GM23338 (cell line): ENCODE results near the gene KAZN. TPM values are rescaled to one million over a fixed set of nuclear protein-coding genes. Genes with fewer than 3 reads are reported as not detected.

Source experiments
- ATAC-seq: fragments of 200-7000 bp; cut with Tn5 transposase; 3 replicates; pipeline ENCODE4 v1.9.1; 2020
- DNase-seq: peaks from one replicate; pipeline ENCODE4 v3.0.0-alpha.2; 2015; ENCODE audit warnings: low spot score
- H2AFZ ChIP-seq: fragments of 200-600 bp; sonication (generic); 2 replicates; pipeline ENCODE4 v1.8.0; 2016; ENCODE audit warnings: antibody characterized with exemption, mild to moderate bottlenecking, moderate library complexity
- H3F3A ChIP-seq: fragments of 200-600 bp; sonication (generic); replicated peaks from 2 replicates; pipeline ENCODE4 v1.8.0; 2017; ENCODE audit warnings: antibody characterized with exemption, mixed run types, low read depth
- H3K27ac ChIP-seq: fragments of 200-600 bp; sonication (generic); 2 replicates; pipeline ENCODE4 v1.6.1; 2016; ENCODE audit warnings: low read depth
- H3K27me3 ChIP-seq: fragments of 200-600 bp; sonication (generic); 2 replicates; pipeline ENCODE4 v1.8.0; 2016; ENCODE audit warnings: mild to moderate bottlenecking, mixed run types, moderate library complexity; ENCODE audit not compliant: insufficient read depth
- H3K36me3 ChIP-seq: fragments of 200-600 bp; sonication (generic); 2 replicates; pipeline ENCODE4 v1.8.0; 2016; ENCODE audit warnings: mild to moderate bottlenecking; ENCODE audit not compliant: insufficient read depth
- H3K4me1 ChIP-seq: fragments of 200-600 bp; sonication (generic); 2 replicates; pipeline ENCODE4 v1.8.0; 2016; ENCODE audit warnings: mild to moderate bottlenecking, moderate library complexity; ENCODE audit not compliant: insufficient read depth
- H3K4me2 ChIP-seq: fragments of 200-600 bp; sonication (generic); 2 replicates; pipeline ENCODE4 v1.7.1; 2017; ENCODE audit warnings: mixed run types
- H3K4me3 ChIP-seq: fragments of 200-600 bp; sonication (generic); 2 replicates; pipeline ENCODE4 v1.6.1; 2016; ENCODE audit warnings: mixed run types
- H3K79me2 ChIP-seq: fragments of 200-600 bp; sonication (generic); replicated peaks from 2 replicates; pipeline ENCODE4 v1.8.0; 2017; ENCODE audit warnings: mild to moderate bottlenecking; ENCODE audit not compliant: insufficient read depth
- H3K9me2 ChIP-seq: fragments of 200-600 bp; sonication (generic); 2 replicates; pipeline ENCODE4 v1.8.0; 2017; ENCODE audit not compliant: insufficient read depth
- H4K20me1 ChIP-seq: fragments of 200-600 bp; sonication (generic); replicated peaks from 2 replicates; pipeline ENCODE4 v1.8.0; 2017; ENCODE audit warnings: mild to moderate bottlenecking; ENCODE audit not compliant: insufficient read depth
- H3K27ac Mint-ChIP-seq: 2 replicates; pipeline ENCODE4 v1.8.0; 2020; ENCODE audit warnings: inconsistent platforms, mild to moderate bottlenecking, moderate library complexity, mixed read lengths
- H3K27me3 Mint-ChIP-seq: 3 replicates; pipeline ENCODE4 v1.8.0; 2022; ENCODE audit warnings: low read depth, mild to moderate bottlenecking, moderate library complexity, mixed read lengths, inconsistent platforms; ENCODE audit not compliant: insufficient read depth, poor library complexity
- H3K36me3 Mint-ChIP-seq: 3 replicates; pipeline ENCODE4 v1.8.0; 2021; ENCODE audit warnings: low read depth, mild to moderate bottlenecking, inconsistent platforms, moderate library complexity, mixed read lengths
- H3K4me1 Mint-ChIP-seq: 3 replicates; pipeline ENCODE4 v1.8.0; 2020; ENCODE audit warnings: mild to moderate bottlenecking, inconsistent platforms, mixed read lengths
- H3K4me3 Mint-ChIP-seq: 3 replicates; pipeline ENCODE4 v1.8.0; 2021; ENCODE audit warnings: moderate library complexity, mild to moderate bottlenecking, inconsistent platforms, mixed read lengths
- H3K9me3 Mint-ChIP-seq: 3 replicates; pipeline ENCODE4 v1.8.0; 2020; ENCODE audit warnings: moderate library complexity, mild to moderate bottlenecking, inconsistent platforms, mixed read lengths
- EZH2 ChIP-seq: fragments of 200-600 bp; sonication (generic); IDR thresholded peaks from one replicate; pipeline ENCODE4 v1.8.0; 2017; ENCODE audit warnings: antibody characterized with exemption, mild to moderate bottlenecking, low read depth; ENCODE audit not compliant: unreplicated experiment
- EZH2phosphoT487 ChIP-seq: fragments of 200-600 bp; sonication (generic); IDR thresholded peaks from one replicate; pipeline ENCODE4 v1.8.1; 2018; ENCODE audit warnings: antibody characterized with exemption; ENCODE audit not compliant: unreplicated experiment
- STAT1 ChIP-seq: IDR thresholded peaks from one replicate; pipeline ENCODE4 v1.6.1; 2016; ENCODE audit warnings: antibody characterized with exemption; ENCODE audit not compliant: unreplicated experiment
- ZNF331 ChIP-seq: fragments of 250-450 bp; sonication (Bioruptor Pico); IDR thresholded peaks from 2 replicates; pipeline ENCODE4 v1.5.0; 2020; ENCODE audit warnings: low read depth, mild to moderate bottlenecking, moderate library complexity
- polyA plus RNA-seq: library from polyadenylated mRNA; unstranded; fragments of >200 nt; fragmentation: Nextera tagmentation; extraction: Ambion mirVana; gene quantifications from 2 replicates; pipeline ENCODE4 v1.2.1, GENCODE V29; 2016
- total RNA-seq: library from RNA; depleted of rRNA; stranded (reverse); fragments of >200 nt; shearing (Covaris generic); gene quantifications from 2 replicates; pipeline ENCODE4 v1.2.3, GENCODE V29; 2014
- TF ChIP-seq, protein P1 (sequence below): IDR thresholded peaks from one replicate; pipeline ENCODE4 v1.6.1; 2018; ENCODE audit warnings: antibody characterized with exemption; ENCODE audit not compliant: unreplicated experiment
- TF ChIP-seq, protein P2 (sequence below): fragments of 250-450 bp; sonication (Bioruptor Pico); IDR thresholded peaks from 2 replicates; pipeline ENCODE4 v1.5.0; 2020; ENCODE audit warnings: mild to moderate bottlenecking, moderate library complexity

KAZN gene
- total and polyA plus RNA-seq, 2 experiments from 2014 or later: 9.9 to 15.0 TPM

DNA sequence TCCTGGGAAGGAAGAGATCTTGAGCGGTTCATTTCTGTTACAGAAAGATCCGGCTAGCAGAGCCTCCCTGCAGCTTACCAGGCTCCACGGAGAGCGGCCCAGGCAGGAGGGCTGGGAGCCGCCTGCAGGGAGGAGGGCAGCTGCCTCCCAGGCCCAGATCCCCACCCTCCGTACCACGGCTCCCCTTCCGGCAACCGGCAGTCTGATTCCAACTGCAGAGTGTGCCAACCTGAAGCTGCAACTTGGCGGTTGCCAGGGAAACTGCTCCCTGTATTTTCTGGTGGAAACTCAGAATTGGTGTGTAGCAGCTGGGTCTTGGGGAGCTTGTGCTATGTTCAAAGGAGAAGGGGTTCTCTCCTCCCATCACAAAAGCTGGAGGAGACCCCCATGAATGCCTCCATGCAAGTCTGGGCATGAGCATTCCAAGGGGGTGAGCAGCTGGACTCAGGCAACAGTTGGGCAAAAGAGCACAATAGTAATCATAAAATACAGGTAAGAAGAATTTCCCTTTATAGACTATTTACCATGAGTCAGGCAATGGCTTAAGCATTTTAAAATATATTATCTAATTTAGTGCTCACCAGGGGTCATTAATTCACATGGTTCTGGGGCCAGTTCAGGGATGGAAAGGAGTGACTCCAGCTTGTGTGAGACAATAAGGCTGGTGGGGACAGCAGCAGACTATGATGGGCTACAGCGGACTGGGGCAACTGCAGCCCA, 46.1 kb upstream of the KAZN start:
- H3K27ac Mint-ChIP-seq: no peak overlapping the region
- Histone ChIP-seq H4K20me1 (no peaks in the 10 kb centered on the region), H3K27me3 (no peaks in the 10 kb centered on the region), H3K4me3 (no peak overlapping the region), H3K4me2 (no peak overlapping the region), H2AFZ (peak overlapping the region; percentile 72), H3K36me3 (no peaks in the 10 kb centered on the region), H3K4me1 (peaks cover 13% of the 10 kb centered on the region), H3K9me2 (no peaks in the 10 kb centered on the region), H3K27ac (no peak overlapping the region), H3K79me2 (no peaks in the 10 kb centered on the region), H3F3A (no peaks in the 10 kb centered on the region)
- peaks cover 29% of the 10 kb centered on the region for H3K4me1 Mint-ChIP-seq
- H3K27me3 Mint-ChIP-seq: peaks cover 2% of the 10 kb centered on the region
- no peaks in the 10 kb centered on the region for H3K9me3 Mint-ChIP-seq
- no peaks in the 10 kb centered on the region for H3K36me3 Mint-ChIP-seq
- TF ChIP-seq, protein P1, sequence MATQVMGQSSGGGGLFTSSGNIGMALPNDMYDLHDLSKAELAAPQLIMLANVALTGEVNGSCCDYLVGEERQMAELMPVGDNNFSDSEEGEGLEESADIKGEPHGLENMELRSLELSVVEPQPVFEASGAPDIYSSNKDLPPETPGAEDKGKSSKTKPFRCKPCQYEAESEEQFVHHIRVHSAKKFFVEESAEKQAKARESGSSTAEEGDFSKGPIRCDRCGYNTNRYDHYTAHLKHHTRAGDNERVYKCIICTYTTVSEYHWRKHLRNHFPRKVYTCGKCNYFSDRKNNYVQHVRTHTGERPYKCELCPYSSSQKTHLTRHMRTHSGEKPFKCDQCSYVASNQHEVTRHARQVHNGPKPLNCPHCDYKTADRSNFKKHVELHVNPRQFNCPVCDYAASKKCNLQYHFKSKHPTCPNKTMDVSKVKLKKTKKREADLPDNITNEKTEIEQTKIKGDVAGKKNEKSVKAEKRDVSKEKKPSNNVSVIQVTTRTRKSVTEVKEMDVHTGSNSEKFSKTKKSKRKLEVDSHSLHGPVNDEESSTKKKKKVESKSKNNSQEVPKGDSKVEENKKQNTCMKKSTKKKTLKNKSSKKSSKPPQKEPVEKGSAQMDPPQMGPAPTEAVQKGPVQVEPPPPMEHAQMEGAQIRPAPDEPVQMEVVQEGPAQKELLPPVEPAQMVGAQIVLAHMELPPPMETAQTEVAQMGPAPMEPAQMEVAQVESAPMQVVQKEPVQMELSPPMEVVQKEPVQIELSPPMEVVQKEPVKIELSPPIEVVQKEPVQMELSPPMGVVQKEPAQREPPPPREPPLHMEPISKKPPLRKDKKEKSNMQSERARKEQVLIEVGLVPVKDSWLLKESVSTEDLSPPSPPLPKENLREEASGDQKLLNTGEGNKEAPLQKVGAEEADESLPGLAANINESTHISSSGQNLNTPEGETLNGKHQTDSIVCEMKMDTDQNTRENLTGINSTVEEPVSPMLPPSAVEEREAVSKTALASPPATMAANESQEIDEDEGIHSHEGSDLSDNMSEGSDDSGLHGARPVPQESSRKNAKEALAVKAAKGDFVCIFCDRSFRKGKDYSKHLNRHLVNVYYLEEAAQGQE: no peak
- TF ChIP-seq ZNF331 (CRISPR knock-in tag) (no peak), STAT1 (no peak)
- no peak overlapping the region for H3K4me3 Mint-ChIP-seq
- peak; percentile 50; the same call in 2 of the 3 replicates for ATAC-seq
- no peak for DNase-seq

DNA sequence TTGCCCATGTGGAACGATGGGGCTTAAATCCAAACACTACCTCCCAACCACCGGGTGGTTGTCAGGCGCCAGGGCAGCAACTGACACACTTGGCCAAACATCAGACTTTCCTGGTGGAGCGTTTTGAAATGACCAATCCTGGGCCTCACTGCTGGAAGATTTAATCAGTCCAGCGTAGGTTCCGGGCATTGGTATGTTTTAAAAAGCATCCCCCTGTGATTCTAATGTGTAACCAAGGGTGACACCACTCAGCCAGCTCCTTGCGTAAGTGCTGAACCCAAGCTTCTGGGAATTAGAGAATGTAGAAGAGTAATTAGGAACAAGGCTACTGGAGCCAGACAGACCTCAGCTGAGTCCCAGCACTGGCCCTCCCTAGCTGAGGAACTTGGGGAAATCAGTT, 44.8 kb upstream of the KAZN start:
- Histone ChIP-seq H3K27ac (no peak overlapping the region), H3K36me3 (no peaks in the 10 kb centered on the region), H3K9me2 (no peaks in the 10 kb centered on the region), H3K4me1 (peaks cover 13% of the 10 kb centered on the region), H3F3A (no peaks in the 10 kb centered on the region), H3K4me3 (no peak overlapping the region), H2AFZ (no peak overlapping the region), H3K79me2 (no peaks in the 10 kb centered on the region), H3K4me2 (no peak overlapping the region), H4K20me1 (no peaks in the 10 kb centered on the region), H3K27me3 (no peaks in the 10 kb centered on the region)
- no peak for DNase-seq
- H3K27me3 Mint-ChIP-seq: peaks cover 4% of the 10 kb centered on the region
- H3K4me3 Mint-ChIP-seq: no peak overlapping the region
- H3K36me3 Mint-ChIP-seq: no peaks in the 10 kb centered on the region
- ATAC-seq: no peak
- H3K9me3 Mint-ChIP-seq: no peaks in the 10 kb centered on the region
- TF ChIP-seq, protein P2, sequence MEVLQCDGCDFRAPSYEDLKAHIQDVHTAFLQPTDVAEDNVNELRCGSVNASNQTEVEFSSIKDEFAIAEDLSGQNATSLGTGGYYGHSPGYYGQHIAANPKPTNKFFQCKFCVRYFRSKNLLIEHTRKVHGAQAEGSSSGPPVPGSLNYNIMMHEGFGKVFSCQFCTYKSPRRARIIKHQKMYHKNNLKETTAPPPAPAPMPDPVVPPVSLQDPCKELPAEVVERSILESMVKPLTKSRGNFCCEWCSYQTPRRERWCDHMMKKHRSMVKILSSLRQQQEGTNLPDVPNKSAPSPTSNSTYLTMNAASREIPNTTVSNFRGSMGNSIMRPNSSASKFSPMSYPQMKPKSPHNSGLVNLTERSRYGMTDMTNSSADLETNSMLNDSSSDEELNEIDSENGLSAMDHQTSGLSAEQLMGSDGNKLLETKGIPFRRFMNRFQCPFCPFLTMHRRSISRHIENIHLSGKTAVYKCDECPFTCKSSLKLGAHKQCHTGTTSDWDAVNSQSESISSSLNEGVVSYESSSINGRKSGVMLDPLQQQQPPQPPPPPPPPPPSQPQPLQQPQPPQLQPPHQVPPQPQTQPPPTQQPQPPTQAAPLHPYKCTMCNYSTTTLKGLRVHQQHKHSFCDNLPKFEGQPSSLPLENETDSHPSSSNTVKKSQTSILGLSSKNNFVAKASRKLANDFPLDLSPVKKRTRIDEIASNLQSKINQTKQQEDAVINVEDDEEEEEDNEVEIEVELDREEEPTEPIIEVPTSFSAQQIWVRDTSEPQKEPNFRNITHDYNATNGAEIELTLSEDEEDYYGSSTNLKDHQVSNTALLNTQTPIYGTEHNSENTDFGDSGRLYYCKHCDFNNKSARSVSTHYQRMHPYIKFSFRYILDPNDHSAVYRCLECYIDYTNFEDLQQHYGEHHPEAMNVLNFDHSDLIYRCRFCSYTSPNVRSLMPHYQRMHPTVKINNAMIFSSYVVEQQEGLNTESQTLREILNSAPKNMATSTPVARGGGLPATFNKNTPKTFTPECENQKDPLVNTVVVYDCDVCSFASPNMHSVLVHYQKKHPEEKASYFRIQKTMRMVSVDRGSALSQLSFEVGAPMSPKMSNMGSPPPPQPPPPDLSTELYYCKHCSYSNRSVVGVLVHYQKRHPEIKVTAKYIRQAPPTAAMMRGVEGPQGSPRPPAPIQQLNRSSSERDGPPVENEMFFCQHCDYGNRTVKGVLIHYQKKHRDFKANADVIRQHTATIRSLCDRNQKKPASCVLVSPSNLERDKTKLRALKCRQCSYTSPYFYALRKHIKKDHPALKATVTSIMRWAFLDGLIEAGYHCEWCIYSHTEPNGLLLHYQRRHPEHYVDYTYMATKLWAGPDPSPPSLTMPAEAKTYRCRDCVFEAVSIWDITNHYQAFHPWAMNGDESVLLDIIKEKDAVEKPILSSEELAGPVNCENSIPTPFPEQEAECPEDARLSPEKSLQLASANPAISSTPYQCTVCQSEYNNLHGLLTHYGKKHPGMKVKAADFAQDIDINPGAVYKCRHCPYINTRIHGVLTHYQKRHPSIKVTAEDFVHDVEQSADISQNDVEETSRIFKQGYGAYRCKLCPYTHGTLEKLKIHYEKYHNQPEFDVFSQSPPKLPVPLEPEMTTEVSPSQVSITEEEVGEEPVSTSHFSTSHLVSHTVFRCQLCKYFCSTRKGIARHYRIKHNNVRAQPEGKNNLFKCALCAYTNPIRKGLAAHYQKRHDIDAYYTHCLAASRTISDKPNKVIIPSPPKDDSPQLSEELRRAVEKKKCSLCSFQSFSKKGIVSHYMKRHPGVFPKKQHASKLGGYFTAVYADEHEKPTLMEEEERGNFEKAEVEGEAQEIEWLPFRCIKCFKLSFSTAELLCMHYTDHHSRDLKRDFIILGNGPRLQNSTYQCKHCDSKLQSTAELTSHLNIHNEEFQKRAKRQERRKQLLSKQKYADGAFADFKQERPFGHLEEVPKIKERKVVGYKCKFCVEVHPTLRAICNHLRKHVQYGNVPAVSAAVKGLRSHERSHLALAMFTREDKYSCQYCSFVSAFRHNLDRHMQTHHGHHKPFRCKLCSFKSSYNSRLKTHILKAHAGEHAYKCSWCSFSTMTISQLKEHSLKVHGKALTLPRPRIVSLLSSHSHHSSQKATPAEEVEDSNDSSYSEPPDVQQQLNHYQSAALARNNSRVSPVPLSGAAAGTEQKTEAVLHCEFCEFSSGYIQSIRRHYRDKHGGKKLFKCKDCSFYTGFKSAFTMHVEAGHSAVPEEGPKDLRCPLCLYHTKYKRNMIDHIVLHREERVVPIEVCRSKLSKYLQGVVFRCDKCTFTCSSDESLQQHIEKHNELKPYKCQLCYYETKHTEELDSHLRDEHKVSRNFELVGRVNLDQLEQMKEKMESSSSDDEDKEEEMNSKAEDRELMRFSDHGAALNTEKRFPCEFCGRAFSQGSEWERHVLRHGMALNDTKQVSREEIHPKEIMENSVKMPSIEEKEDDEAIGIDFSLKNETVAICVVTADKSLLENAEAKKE: no peak
- TF ChIP-seq ZNF331 (CRISPR knock-in tag): no peak
- TF ChIP-seq EZH2: no peak
- no peak for TF ChIP-seq STAT1
- TF ChIP-seq EZH2phosphoT487: no peak
- peaks cover 29% of the 10 kb centered on the region for H3K4me1 Mint-ChIP-seq
- no peak overlapping the region for H3K27ac Mint-ChIP-seq
